Hepatocyte (in vitro differentiated cells): ENCODE results near the gene STYX.

Experiments
- EZH2 ChIP-seq: fragments of 200-600 bp; sonication (generic); IDR thresholded peaks from 2 replicates; pipeline ENCODE4 v1.6.1; 2016; ENCODE audit warnings: antibody characterized with exemption, mild to moderate bottlenecking, borderline replicate concordance
- EZH2phosphoT487 ChIP-seq: fragments of 200-600 bp; sonication (generic); IDR thresholded peaks from one replicate; pipeline ENCODE4 v1.6.1; 2018; ENCODE audit warnings: antibody characterized with exemption, mild to moderate bottlenecking, low read depth, moderate library complexity; ENCODE audit not compliant: unreplicated experiment, severe bottlenecking
- TF ChIP-seq, protein P1 (sequence below): fragments of 200-600 bp; sonication (generic); IDR thresholded peaks from 2 replicates; pipeline ENCODE4 v1.5.1; 2016; ENCODE audit warnings: antibody characterized with exemption, mild to moderate bottlenecking; ENCODE audit not compliant: poor library complexity

DNA sequence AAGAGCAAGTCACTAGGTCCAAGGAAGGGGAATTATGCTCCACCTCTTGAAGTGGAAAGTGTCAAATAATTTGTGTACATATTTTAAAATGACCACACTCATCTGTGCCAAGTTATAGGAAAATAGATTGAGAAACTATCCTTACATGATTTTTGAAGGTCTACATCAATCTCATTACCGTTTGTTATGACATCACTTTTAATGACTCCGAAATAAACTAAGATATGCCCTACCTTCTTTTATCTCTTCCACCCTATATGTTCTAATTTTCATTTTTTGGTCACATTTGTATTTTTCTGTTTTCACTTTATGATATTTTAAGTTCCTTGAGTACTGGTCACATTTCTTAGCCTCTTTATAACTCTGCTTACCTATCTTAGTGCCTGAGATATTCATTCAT, 26.3 kb upstream of the STYX start:
- no peak for TF ChIP-seq EZH2
- TF ChIP-seq, protein P1, sequence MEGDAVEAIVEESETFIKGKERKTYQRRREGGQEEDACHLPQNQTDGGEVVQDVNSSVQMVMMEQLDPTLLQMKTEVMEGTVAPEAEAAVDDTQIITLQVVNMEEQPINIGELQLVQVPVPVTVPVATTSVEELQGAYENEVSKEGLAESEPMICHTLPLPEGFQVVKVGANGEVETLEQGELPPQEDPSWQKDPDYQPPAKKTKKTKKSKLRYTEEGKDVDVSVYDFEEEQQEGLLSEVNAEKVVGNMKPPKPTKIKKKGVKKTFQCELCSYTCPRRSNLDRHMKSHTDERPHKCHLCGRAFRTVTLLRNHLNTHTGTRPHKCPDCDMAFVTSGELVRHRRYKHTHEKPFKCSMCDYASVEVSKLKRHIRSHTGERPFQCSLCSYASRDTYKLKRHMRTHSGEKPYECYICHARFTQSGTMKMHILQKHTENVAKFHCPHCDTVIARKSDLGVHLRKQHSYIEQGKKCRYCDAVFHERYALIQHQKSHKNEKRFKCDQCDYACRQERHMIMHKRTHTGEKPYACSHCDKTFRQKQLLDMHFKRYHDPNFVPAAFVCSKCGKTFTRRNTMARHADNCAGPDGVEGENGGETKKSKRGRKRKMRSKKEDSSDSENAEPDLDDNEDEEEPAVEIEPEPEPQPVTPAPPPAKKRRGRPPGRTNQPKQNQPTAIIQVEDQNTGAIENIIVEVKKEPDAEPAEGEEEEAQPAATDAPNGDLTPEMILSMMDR = no peak
- no peak for TF ChIP-seq EZH2phosphoT487
